ENCODE results near the gene ZFP91.

ZFP91 gene

GRCh38 chr11:58625826-58626460 lies 47.1 kb downstream of the ZFP91 start:
- FAIRE-seq: no peak
- no peak for DNase-seq (ENCODE audit: insufficient read length, low spot score)

DNA sequence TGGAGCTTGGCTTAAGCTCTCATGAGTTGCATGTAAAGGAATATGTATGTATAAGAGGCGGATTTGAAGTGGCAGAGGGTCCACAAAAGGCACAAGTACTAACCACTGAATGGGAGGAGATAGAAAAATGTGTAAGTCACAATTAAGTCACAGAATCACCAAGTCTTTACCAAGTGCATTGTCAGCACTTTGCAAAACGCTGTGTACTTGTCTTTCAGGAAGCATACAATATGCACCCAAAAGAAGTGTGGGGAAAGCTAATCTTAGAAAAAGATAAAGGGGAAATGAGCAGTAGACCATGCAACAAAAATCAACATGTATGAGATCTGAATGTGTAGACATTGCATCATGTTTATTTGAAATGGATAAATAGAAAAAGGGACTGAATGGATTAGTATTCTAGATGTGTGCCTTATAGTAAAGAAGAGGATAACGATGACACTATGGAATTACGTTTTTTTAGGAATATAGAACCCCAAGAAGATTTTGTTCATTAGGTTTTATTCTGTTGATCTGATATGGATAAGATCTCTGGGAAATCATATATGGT lies 48.1 kb downstream of the ZFP91 start:
- no peak for DNase-seq (ENCODE audit: insufficient read length, low spot score)
- FAIRE-seq: no peak

DNA sequence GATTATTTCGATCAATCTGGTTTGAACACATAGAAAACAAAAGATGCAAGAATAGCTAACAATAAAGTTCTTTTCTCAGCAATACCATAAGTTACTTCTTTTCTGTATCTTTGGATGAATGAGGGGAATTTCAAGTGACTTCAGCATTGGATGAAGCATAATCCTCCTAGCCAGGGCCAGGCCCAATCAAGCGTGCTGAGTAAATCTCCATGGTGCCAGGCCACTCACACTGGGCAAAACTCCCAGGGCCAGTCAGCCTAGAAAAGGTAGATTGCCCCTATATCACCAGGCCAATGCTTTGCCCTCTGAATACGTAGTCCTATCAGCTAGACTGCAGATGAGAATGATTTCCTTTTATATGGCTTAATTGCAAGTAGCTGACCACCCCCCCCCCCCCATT lies 49.6 kb downstream of the ZFP91 start:
- DNase-seq (ENCODE audit: insufficient read length, low spot score): no peak
- no peak for FAIRE-seq

DNA sequence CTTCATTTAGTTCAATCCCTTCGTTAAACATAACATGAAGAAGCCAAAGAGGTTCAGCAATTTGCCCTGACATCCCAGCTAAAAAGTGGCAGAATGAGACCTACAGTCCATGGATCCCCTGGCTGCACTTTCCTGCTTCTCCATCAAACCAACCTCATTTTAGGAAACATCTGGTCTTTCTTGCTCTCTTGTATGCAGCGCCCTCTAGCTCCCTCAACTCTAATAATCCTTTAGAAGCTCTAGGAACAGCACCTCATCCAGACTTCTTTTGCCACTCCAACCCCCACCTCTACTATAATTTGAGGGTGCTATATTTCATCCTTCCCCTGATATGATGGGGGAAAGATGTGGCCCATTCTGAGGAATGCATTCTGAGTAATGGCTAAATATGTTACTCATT lies 51.0 kb downstream of the ZFP91 start:
- FAIRE-seq (no peak), DNase-seq (ENCODE audit: insufficient read length, low spot score) (peak; percentile 9)

- DNase-seq (ENCODE audit: insufficient read length, low spot score) (no peak), FAIRE-seq (no peak)
Measured at GRCh38 chr11:58631378-58631777, 52.5 kb downstream of the ZFP91 start.

DNA sequence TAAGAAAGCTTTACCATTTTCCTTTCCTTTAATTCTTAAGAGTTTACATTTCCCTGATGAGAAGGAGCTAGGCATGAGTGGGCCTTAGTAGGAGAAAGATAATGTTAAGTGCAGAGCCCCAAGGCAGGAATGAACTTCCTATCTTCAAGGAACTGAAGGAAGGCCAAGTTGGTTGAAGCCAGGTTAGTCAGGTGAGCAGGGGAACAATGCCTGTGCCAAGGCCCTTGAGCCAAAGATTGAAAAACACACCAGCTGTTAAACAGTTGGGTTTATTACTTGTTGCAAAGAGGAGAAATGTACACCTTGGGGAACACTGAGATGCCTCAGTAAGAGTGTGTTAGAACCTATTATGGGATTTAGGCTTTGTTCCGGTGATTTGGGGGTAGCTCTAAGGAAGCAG lies 53.6 kb downstream of the ZFP91 start:
- FAIRE-seq (no peak), DNase-seq (ENCODE audit: insufficient read length, low spot score) (no peak)

- DNase-seq (ENCODE audit: insufficient read length, low spot score) (no peak), FAIRE-seq (no peak)
Measured at GRCh38 chr11:58636587-58636986, 57.7 kb downstream of the ZFP91 start.

DNA sequence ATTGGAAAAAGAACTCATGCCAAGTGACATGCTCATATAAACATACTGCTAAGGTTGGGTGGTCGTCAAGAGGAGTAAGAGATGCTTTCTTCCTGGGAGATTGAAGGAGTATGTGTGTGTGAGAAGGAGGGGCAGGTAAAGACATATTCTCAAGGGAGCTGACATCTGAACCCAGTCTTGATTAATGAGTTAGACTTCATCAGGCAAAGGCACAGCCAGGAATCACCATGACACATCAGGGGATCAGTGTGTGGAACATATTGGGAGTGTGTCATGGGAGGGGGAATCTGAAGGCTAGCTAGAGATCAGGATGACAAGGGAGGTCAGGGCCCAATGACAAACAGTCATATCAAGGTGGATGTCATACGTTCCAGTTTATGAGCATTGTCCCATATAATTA lies 58.5 kb downstream of the ZFP91 start:
- DNase-seq (ENCODE audit: insufficient read length, low spot score): no peak
- no peak for FAIRE-seq

- FAIRE-seq (no peak), DNase-seq (ENCODE audit: insufficient read length, low spot score) (no peak)
Measured at GRCh38 chr11:58639103-58639502, 60.2 kb downstream of the ZFP91 start.

GRCh38 chr11:58639669-58640068 lies 60.8 kb downstream of the ZFP91 start:
- no peak for FAIRE-seq

DNA sequence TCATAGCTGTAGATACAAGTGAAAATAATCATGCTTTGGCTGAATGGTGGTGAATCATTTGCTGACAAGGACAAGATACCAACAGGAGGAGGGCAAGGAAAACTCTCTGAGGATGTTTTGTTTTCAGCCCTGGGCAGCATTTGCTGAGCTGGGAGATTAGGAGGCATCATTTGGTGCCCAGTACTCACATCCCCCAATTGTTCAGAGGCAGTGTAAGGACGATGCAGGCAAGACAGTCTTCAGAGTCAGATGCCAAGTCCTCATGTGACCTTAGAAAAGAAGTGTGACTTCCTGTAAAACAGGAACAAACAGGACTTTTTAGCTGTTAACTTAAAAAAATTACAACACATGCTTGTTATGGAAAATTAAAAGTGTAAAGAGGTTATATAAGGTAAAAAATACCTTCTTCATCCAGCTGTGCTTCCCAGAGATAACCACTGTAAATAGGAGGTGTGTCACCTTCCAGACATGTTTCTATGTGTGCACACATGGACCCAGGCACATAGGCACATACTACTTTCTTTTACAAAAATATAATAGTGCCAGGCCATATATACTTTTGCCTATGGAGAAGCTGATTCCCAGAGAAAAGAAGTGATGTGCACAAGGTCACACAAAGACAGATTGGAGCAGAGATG lies 61.6 kb downstream of the ZFP91 start:
- FAIRE-seq: no peak

More at GRCh38 chr11:58639669-58640068, 60.8 kb downstream of the ZFP91 start:
- no peak for DNase-seq (ENCODE audit: insufficient read length, low spot score)

GRCh38 chr11:58641341-58641740 lies 62.5 kb downstream of the ZFP91 start:
- FAIRE-seq: no peak
- no peak for DNase-seq (ENCODE audit: insufficient read length, low spot score)

More for the DNA sequence above, 61.6 kb downstream of the ZFP91 start:
- DNase-seq (ENCODE audit: insufficient read length, low spot score): no peak

DNA sequence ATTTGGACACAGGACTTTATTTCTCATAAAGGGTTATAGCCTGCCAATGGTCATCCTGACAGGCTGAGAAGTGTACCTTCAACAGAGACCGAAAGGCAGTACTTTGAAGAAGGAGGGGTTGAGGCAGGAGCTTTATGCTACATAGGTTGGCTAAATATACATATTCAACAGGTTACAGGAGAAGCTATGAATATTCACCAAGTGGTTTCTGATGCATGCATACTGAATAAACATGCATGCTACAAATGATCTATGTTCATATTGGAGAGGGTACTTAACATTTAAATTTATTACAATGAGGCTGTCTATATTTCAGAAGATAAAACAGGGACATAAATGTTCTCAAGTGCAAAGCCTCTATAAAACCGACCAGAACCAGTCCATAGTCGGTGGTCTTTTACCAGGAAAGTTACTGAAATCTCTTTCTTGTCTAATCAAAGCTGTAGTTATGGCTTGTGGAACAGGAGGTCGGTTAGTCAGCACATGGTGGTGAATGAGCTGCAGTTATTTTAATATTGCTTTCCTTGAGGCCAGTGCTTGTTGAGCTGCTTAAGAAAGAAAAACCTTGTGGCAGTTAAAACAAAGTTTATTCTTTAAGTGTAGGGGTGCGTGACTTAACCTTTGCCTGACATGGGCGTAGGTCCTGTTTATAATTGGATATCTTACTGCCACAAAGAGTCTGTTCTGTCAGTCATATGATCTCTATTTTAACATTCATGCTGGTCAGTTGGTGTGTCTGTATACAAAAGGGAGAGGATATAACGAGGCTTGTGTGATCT lies 63.1 kb downstream of the ZFP91 start:
- no peak for FAIRE-seq
- DNase-seq (ENCODE audit: insufficient read length, low spot score): no peak

- DNase-seq (ENCODE audit: insufficient read length, low spot score) (no peak), FAIRE-seq (no peak)
Measured at GRCh38 chr11:58645854-58646253, 67.0 kb downstream of the ZFP91 start.

- peak; percentile 89 for FAIRE-seq
- DNase-seq (ENCODE audit: insufficient read length, low spot score): no peak
Measured at GRCh38 chr11:58647141-58647699, 68.4 kb downstream of the ZFP91 start.

- no peak for FAIRE-seq
- DNase-seq (ENCODE audit: insufficient read length, low spot score): no peak
Measured at GRCh38 chr11:58647866-58648265, 69.0 kb downstream of the ZFP91 start.

DNA sequence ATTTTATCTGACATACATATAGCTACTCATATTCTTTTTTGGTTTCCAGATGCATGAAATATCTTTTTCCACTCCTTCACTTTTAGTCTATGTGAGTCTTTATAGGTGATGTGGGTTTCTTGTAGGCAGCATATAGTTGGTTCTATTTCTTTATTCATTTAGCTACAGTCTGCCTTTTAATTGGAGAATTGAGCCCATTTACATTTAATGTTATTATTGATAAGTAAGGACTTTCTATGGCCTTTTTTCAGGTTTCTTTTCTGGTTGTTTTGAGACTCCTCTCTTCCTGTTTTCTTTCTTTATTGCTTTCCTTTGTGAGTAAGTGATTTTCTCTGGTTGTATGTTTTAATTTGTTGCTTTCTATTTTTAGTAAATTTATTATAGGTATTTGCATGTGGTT lies 70.8 kb downstream of the ZFP91 start:
- DNase-seq (ENCODE audit: insufficient read length, low spot score): no peak
- FAIRE-seq: no peak

GRCh38 chr11:58650496-58650895 lies 71.6 kb downstream of the ZFP91 start:
- DNase-seq (ENCODE audit: insufficient read length, low spot score) (no peak), FAIRE-seq (no peak)

DNA sequence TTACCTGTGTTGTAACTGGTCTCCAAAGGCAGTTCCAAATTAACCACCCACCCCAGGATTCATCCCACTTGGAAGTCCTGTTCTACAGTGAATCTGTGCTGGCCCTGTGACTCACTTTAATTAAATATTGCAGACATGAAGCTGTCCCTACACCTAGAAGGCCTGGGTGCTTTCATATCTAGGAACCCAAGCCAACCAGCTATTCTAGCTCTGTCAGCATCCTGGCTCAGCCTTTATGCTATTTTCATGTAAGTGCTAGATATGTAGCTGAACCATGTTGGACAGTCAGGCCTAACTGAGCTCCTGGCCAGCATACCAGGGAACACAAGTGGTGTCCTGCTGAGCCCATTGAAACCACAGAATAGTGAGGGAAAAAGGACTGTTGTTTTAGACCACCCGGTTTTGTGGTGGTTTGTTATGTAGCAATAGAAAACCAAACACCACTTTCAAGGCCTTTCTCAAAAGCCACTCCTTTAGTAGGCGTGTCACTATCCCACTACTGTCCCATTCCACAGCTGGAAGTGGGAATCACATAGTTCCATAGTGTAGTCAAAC lies 73.9 kb downstream of the ZFP91 start:
- FAIRE-seq (no peak), DNase-seq (ENCODE audit: insufficient read length, low spot score) (no peak)

DNA sequence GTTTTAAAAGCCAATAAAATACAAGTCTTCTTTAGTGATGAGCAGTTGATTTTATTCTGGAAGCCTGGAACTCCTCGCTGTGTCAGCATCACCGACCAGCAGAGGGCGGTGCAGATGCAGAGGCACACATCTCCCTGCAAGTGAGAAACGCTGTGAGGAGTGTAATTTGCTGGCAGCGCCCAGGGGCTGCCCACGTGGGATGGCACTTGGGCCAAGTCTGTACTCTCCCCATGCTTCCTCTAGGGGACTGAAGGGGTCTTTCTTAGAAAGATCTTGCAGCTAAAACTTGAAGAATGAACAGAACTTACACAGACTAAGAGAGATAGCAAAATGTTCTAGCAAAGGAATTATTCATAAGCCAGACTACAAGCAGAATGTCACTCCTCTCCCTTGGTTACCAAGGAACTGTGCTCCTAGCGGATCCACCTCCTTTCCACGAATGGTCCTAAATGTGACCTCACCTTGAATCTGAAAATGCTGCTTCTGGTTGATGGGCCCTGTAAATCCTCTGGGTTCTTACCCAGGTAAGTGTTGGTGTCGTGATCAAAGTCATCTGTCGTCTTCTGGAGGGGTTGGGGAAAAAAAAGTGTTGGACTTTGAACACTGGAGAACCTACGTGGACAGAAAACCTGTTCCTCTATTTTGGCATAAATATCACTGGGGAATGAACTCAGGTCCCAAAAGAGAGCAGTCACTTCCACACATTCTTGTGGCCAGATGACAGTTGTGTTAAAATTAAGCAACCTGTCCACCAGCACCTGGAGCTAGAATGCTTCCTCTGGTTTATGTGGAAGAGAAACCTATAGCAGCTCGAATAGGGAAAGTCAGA lies 75.4 kb downstream of the ZFP91 start:
- peak; percentile 90 for FAIRE-seq
- peak; percentile 46 for DNase-seq (ENCODE audit: insufficient read length, low spot score)

Measured in GM19239 (cell line).